H9 (cell line): Measurements from ENCODE around the gene WFDC2. TPM values are rescaled to one million over a fixed set of nuclear protein-coding genes. Genes with fewer than 3 reads are reported as not detected.

ENCODE experiments used
- DNase-seq: peaks from one replicate; pipeline ENCODE4 v3.0.0-alpha.2; 2017
- H2AFZ ChIP-seq: one replicate; pipeline ENCODE4 v1.6.1; 2013; ENCODE audit warnings: mild to moderate bottlenecking, low read length, control low read depth, moderate library complexity
- H2AK5ac ChIP-seq: 2 replicates; pipeline ENCODE4 v1.6.1; 2013; ENCODE audit warnings: low read length, control low read depth, mixed read lengths; ENCODE audit not compliant: insufficient read length
- H2BK120ac ChIP-seq: one replicate; pipeline ENCODE4 v1.6.1; 2013; ENCODE audit warnings: low read depth, mild to moderate bottlenecking, low read length, control low read depth, inconsistent platforms; ENCODE audit not compliant: poor library complexity, severe bottlenecking
- H2BK12ac ChIP-seq: 2 replicates; pipeline ENCODE4 v1.6.1; 2013; ENCODE audit warnings: low read length, control low read depth, mixed read lengths, low read depth; ENCODE audit not compliant: insufficient read length
- H2BK15ac ChIP-seq: 2 replicates; pipeline ENCODE4 v1.6.1; 2013; ENCODE audit warnings: low read depth, low read length, control low read depth
- H2BK20ac ChIP-seq: one replicate; pipeline ENCODE4 v1.6.1; 2013; ENCODE audit warnings: low read depth, mild to moderate bottlenecking, low read length, control low read depth, inconsistent platforms; ENCODE audit not compliant: poor library complexity, severe bottlenecking
- H2BK5ac ChIP-seq: 2 replicates; pipeline ENCODE4 v1.6.1; 2013; ENCODE audit warnings: low read length, control low read depth, mixed read lengths; ENCODE audit not compliant: insufficient read length
- H3K14ac ChIP-seq: 2 replicates; pipeline ENCODE4 v1.6.1; 2013; ENCODE audit warnings: low read length, control low read depth; ENCODE audit not compliant: insufficient read depth
- H3K18ac ChIP-seq: 2 replicates; pipeline ENCODE4 v1.6.1; 2013; ENCODE audit warnings: low read depth, mild to moderate bottlenecking, mixed read lengths, low read length, control low read depth; ENCODE audit not compliant: insufficient read length
- H3K23ac ChIP-seq: 2 replicates; pipeline ENCODE4 v1.6.1; 2013; ENCODE audit warnings: low read length, control low read depth, mixed read lengths, low read depth; ENCODE audit not compliant: insufficient read length
- H3K23me2 ChIP-seq: 2 replicates; pipeline ENCODE4 v1.6.1; 2013; ENCODE audit warnings: low read depth, mild to moderate bottlenecking, mixed read lengths, low read length, control low read depth; ENCODE audit not compliant: insufficient read length, poor library complexity, severe bottlenecking
- H3K27ac ChIP-seq: 2 replicates; pipeline ENCODE4 v1.5.1; 2013; ENCODE audit warnings: low read length, control low read depth, mixed read lengths, low read depth; ENCODE audit not compliant: insufficient read length
- H3K27me3 ChIP-seq: 2 replicates; pipeline ENCODE4 v1.6.1; 2013; ENCODE audit warnings: low read length, control low read depth, inconsistent platforms; ENCODE audit not compliant: insufficient read depth
- H3K4ac ChIP-seq: 2 replicates; pipeline ENCODE4 v1.6.1; 2013; ENCODE audit warnings: low read depth, mild to moderate bottlenecking, control low read depth, inconsistent platforms, low read length, moderate library complexity
- H3K4me1 ChIP-seq: 2 replicates; pipeline ENCODE4 v1.6.1; 2013; ENCODE audit warnings: low read length, control low read depth, inconsistent platforms; ENCODE audit not compliant: insufficient read depth
- H3K4me2 ChIP-seq: 2 replicates; pipeline ENCODE4 v1.6.1; 2013; ENCODE audit warnings: low read length, control low read depth, mixed read lengths; ENCODE audit not compliant: insufficient read length, insufficient read depth
- H3K56ac ChIP-seq: 2 replicates; pipeline ENCODE4 v1.6.1; 2013; ENCODE audit warnings: low read depth, mild to moderate bottlenecking, mixed read lengths, low read length, control low read depth; ENCODE audit not compliant: insufficient read length
- H3K79me1 ChIP-seq: 2 replicates; pipeline ENCODE4 v1.6.1; 2013; ENCODE audit warnings: low read depth, mild to moderate bottlenecking, moderate library complexity, low read length, control low read depth, inconsistent platforms; ENCODE audit not compliant: insufficient read depth, poor library complexity, severe bottlenecking
- H3K79me2 ChIP-seq: 2 replicates; pipeline ENCODE4 v1.6.1; 2013; ENCODE audit warnings: low read length, control low read depth, inconsistent platforms; ENCODE audit not compliant: insufficient read depth
- H3K9ac ChIP-seq: 2 replicates; pipeline ENCODE4 v1.6.1; 2013; ENCODE audit warnings: low read length, control low read depth, mixed read lengths; ENCODE audit not compliant: insufficient read length; ENCODE audit errors: extremely low read depth
- H3K9me3 ChIP-seq: one replicate; pipeline ENCODE4 v1.6.1; 2013; ENCODE audit warnings: low read depth, low read length, inconsistent platforms; ENCODE audit not compliant: control insufficient read depth
- H3T11ph ChIP-seq: one replicate; pipeline ENCODE4 v1.6.1; 2013; ENCODE audit warnings: mild to moderate bottlenecking, low read length, control low read depth, inconsistent platforms
- H4K20me1 ChIP-seq: one replicate; pipeline ENCODE4 v1.6.1; 2013; ENCODE audit not compliant: control insufficient read depth, insufficient read length, insufficient read depth
- H4K5ac ChIP-seq: 2 replicates; pipeline ENCODE4 v1.6.1; 2013; ENCODE audit warnings: low read depth, mild to moderate bottlenecking, mixed read lengths, low read length, control low read depth; ENCODE audit not compliant: insufficient read length
- H4K8ac ChIP-seq: replicated peaks from 2 replicates; pipeline ENCODE4 v1.6.1; 2013; ENCODE audit warnings: low read length, control low read depth, mixed read lengths, low read depth; ENCODE audit not compliant: insufficient read length
- H4K91ac ChIP-seq: 2 replicates; pipeline ENCODE4 v1.6.1; 2013; ENCODE audit warnings: low read depth, mild to moderate bottlenecking, moderate library complexity, mixed read lengths, low read length, control low read depth; ENCODE audit not compliant: insufficient read length
- H3K27ac Mint-ChIP-seq, 3 experiments: 2 replicates in 2 of 3; 3 replicates in 1 of 3; pipeline ENCODE4 v1.8.0; 2020 to 2021; ENCODE audit warnings: mixed read lengths in 3 of 3, mild to moderate bottlenecking in 1 of 3, moderate library complexity in 1 of 3
- H3K27me3 Mint-ChIP-seq: 2 replicates; pipeline ENCODE4 v1.8.0; 2021; ENCODE audit warnings: low read depth, mild to moderate bottlenecking, moderate library complexity, mixed read lengths
- H3K36me3 Mint-ChIP-seq, 3 experiments: 2 replicates in 2 of 3; 3 replicates in 1 of 3; pipeline ENCODE4 v1.8.0; 2020 to 2021; ENCODE audit warnings: low read depth in 3 of 3, mixed read lengths in 3 of 3; ENCODE audit not compliant: insufficient read depth in 1 of 3
- H3K4me1 Mint-ChIP-seq, 2 experiments: 2 replicates each; pipeline ENCODE4 v1.8.0; 2020; ENCODE audit warnings: mixed read lengths in 2 of 2
- H3K4me3 Mint-ChIP-seq, 2 experiments: 2 replicates in 1 of 2; 3 replicates in 1 of 2; pipeline ENCODE4 v1.8.0; 2020 to 2021; ENCODE audit warnings: mild to moderate bottlenecking in 2 of 2, mixed read lengths in 2 of 2, moderate library complexity in 1 of 2
- H3K9me3 Mint-ChIP-seq, 2 experiments: 2 replicates in 1 of 2; 3 replicates in 1 of 2; pipeline ENCODE4 v1.8.0; 2020; ENCODE audit warnings: mild to moderate bottlenecking in 2 of 2, mixed read lengths in 2 of 2, moderate library complexity in 1 of 2
- WGBS: extraction: QIAGEN DNeasy Blood & Tissue Kit; methylation state at CpG from one replicate; pipeline ENCODE4 v1.1.7; 2013; ENCODE audit warnings: missing lambda C conversion rate, low lambda C conversion rate, mixed read lengths; ENCODE audit not compliant: insufficient read length; ENCODE audit errors: extremely low coverage; 5-methylcytosine and 5-hydroxymethylcytosine counted together
- total RNA-seq: library from RNA; stranded (reverse); gene quantifications from 2 replicates; pipeline ENCODE4 v1.2.1, GENCODE V29; 2021
- TF ChIP-seq, protein P1 (sequence below): fragments of 200-600 bp; sonication (generic); conservative IDR thresholded peaks from 3 replicates; pipeline ENCODE4 v1.8.0; 2021; ENCODE audit warnings: antibody characterized with exemption, mild to moderate bottlenecking

Gene WFDC2
- total RNA-seq, 1 experiment from 2014 or later = 57.1 TPM

DNA sequence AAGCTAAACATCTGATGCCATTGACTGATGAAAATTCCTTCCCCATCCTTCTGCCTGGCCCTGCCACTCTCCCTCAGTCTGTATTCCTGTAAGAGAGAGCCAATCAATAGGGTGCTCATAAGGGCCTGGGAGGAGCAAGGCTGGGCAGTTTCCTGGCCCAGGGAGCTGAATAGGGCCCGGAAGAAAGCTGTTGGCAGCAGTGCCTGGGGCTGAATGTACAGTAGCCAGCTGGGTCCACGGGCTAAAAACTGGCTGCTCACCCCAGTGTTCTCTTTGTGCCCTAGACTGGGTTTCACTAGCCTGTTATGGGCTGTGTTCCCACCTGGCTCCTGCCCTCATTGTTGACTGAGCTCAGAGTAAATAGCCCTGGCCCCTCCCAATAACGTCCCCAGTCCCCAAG lies 1.7 kb upstream of the WFDC2 start:
- peaks cover 23% of the 10 kb centered on the region for H3K27me3 Mint-ChIP-seq
- H3K79me1 ChIP-seq = no peaks in the 10 kb centered on the region
- H3K4me2 ChIP-seq = no peak overlapping the region

More for the DNA sequence above, 1.7 kb upstream of the WFDC2 start:
- TF ChIP-seq, protein P1, sequence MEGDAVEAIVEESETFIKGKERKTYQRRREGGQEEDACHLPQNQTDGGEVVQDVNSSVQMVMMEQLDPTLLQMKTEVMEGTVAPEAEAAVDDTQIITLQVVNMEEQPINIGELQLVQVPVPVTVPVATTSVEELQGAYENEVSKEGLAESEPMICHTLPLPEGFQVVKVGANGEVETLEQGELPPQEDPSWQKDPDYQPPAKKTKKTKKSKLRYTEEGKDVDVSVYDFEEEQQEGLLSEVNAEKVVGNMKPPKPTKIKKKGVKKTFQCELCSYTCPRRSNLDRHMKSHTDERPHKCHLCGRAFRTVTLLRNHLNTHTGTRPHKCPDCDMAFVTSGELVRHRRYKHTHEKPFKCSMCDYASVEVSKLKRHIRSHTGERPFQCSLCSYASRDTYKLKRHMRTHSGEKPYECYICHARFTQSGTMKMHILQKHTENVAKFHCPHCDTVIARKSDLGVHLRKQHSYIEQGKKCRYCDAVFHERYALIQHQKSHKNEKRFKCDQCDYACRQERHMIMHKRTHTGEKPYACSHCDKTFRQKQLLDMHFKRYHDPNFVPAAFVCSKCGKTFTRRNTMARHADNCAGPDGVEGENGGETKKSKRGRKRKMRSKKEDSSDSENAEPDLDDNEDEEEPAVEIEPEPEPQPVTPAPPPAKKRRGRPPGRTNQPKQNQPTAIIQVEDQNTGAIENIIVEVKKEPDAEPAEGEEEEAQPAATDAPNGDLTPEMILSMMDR = no peak
- no peaks in the 10 kb centered on the region for H3K79me2 ChIP-seq
- no peak overlapping the region for H3K56ac ChIP-seq
- Mint-ChIP-seq H3K9me3 (peaks cover 0 to 2% of the 10 kb centered on the region in 2 experiments; a peak in 1 of 5 replicates), H3K36me3 (peaks cover 5 to 16% (median 6%) of the 10 kb centered on the region in 3 experiments), H3K4me1 (peaks cover 26 to 33% of the 10 kb centered on the region in 2 experiments), H3K4me3 (no peak overlapping the region; a peak in 1 of 5 replicates), H3K27ac (no peak overlapping the region)
- no peak for DNase-seq
- no peak overlapping the region for H2BK15ac ChIP-seq
- H3K18ac ChIP-seq = no peak overlapping the region
- H2BK12ac ChIP-seq = no peak overlapping the region
- H3K27me3 ChIP-seq = no peaks in the 10 kb centered on the region
- WGBS = no CpG with 5 or more reads among the region's 3 CpGs
- H4K5ac ChIP-seq = no peak overlapping the region
- no peak overlapping the region for H4K8ac ChIP-seq
- no peaks in the 10 kb centered on the region for H3K4me1 ChIP-seq
- no peak overlapping the region for H2BK120ac ChIP-seq
- H2AFZ ChIP-seq = no peak overlapping the region
- no peak overlapping the region for H3K4ac ChIP-seq
- peaks cover 22% of the 10 kb centered on the region for H3K23me2 ChIP-seq
- H3K23ac ChIP-seq = no peak overlapping the region
- no peak overlapping the region for H2BK5ac ChIP-seq
- H4K20me1 ChIP-seq = no peaks in the 10 kb centered on the region
- no peak overlapping the region for H3K14ac ChIP-seq
- H4K91ac ChIP-seq = no peak overlapping the region
- no peak overlapping the region for H3K9ac ChIP-seq
- H2AK5ac ChIP-seq = no peak overlapping the region
- no peak overlapping the region for H3T11ph ChIP-seq
- H2BK20ac ChIP-seq = no peak overlapping the region
- H3K27ac ChIP-seq = no peak overlapping the region
- H3K9me3 ChIP-seq = no peaks in the 10 kb centered on the region
